ENCODE data around the gene PLXDC2.

GRCh38 chr10:19999431-19999830 lies 183.2 kb downstream of the PLXDC2 start:
- no peak for TF ChIP-seq CTCF (IDR thresholded peaks at IDR 0.05; ENCODE audit: poor library complexity)
- no peak for TF ChIP-seq EZH2 (IDR thresholded peaks at IDR 0.05; ENCODE audit: borderline replicate concordance)
- no peak for TF ChIP-seq EZH2phosphoT487 (IDR thresholded peaks at IDR 0.05; ENCODE audit: low read depth, severe bottlenecking, unreplicated experiment)

All from hepatocyte (in vitro differentiated cells).